ENCODE results near the gene COMMD2.

Gene COMMD2

DNA sequence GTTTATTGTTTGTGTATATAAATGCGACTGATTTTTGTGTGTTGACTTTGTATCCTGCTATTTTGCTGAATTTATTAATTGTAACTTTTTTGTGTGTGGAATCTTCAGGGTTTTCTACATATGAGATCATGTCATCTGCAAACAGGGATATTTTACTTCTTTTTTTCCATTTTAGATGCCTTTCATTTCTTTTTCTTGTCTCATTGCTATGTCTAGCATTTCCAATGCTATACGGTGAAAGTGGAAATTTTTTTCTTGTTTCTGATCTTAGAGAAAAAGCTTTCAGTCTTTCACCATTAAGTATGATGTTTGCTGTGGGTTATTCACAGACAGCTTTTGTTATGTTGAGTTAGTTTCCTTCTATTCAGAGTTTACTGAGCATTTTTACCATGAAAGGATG, 31.4 kb downstream of the COMMD2 start:
- H3K4me1 ChIP-seq (ENCODE audit: control insufficient read depth, insufficient read depth, low read length): peaks cover 3% of the 10 kb centered on the region
- H3K36me3 ChIP-seq (ENCODE audit: control insufficient read depth, insufficient read depth, low read length): no peaks in the 10 kb centered on the region
- no peaks in the 10 kb centered on the region for H3K9me3 ChIP-seq (ENCODE audit: control insufficient read depth, insufficient read depth, low read length)
- H3K4me3 ChIP-seq (ENCODE audit: low read depth, low read length): no peak overlapping the region
- no peak overlapping the region for H3K9ac ChIP-seq (ENCODE audit: low read depth, low read length)
- no peaks in the 10 kb centered on the region for H3K27me3 ChIP-seq (ENCODE audit: control insufficient read depth, insufficient read depth, low read length)

DNA sequence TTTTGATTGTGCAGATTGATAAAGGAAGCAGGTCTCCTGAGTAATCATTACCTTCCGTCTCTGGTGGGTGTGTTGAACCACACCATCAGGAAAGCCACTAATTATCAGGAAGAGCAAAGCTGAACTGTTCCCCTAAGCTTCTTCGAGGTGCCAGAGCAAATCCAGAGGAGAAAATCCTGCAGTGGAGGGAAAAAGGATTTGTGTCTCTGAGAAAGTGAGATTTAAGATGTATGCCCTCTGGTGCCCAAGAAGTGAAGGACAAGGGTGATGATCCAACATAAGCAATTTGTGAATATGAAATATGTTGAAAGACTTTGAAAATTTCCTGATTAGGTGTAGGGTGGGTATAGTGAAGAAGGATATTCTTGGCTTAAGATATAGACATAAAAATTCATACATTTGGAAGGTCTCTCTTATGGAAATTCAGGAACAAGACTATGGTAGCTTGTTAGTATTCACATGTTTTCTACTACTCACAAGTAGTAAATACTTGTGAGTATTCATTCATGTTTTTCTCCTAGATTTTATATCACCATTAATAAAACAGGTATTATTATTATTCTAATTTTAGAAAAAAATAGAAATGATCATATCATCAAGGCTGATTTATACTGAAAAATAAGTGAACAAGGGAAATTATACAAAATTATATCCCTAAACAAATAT, 34.8 kb downstream of the COMMD2 start:
- H3K4me3 ChIP-seq (ENCODE audit: low read depth, low read length): no peak overlapping the region
- peaks cover 3% of the 10 kb centered on the region for H3K4me1 ChIP-seq (ENCODE audit: control insufficient read depth, insufficient read depth, low read length)
- H3K36me3 ChIP-seq (ENCODE audit: control insufficient read depth, insufficient read depth, low read length): no peaks in the 10 kb centered on the region
- no peaks in the 10 kb centered on the region for H3K9me3 ChIP-seq (ENCODE audit: control insufficient read depth, insufficient read depth, low read length)
- H3K27me3 ChIP-seq (ENCODE audit: control insufficient read depth, insufficient read depth, low read length): no peaks in the 10 kb centered on the region
- H3K9ac ChIP-seq (ENCODE audit: low read depth, low read length): no peak overlapping the region

DNA sequence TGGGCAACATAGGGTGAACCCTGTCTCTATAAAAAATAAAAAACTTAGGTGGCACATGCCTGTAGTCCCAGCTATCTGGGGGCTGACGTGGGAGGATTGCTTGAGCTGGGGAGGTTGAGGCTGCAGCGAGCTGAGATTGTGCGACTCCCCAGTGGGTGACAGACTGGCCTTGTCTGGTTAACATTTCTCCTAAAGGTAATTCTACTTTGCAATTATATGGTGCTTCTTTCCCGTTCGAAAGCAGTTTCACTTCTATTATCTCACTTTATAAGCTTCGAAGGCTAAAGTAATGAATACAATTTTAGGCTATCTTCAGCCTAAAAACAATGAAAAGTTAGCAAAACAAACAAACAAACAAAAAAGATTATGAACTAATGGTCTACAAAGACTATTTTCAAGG, 35.3 kb downstream of the COMMD2 start:
- Histone ChIP-seq H3K4me1 (ENCODE audit: control insufficient read depth, insufficient read depth, low read length) (peaks cover 3% of the 10 kb centered on the region), H3K9me3 (ENCODE audit: control insufficient read depth, insufficient read depth, low read length) (no peaks in the 10 kb centered on the region), H3K4me3 (ENCODE audit: low read depth, low read length) (no peak overlapping the region), H3K36me3 (ENCODE audit: control insufficient read depth, insufficient read depth, low read length) (no peaks in the 10 kb centered on the region), H3K9ac (ENCODE audit: low read depth, low read length) (no peak overlapping the region), H3K27me3 (ENCODE audit: control insufficient read depth, insufficient read depth, low read length) (no peaks in the 10 kb centered on the region)

DNA sequence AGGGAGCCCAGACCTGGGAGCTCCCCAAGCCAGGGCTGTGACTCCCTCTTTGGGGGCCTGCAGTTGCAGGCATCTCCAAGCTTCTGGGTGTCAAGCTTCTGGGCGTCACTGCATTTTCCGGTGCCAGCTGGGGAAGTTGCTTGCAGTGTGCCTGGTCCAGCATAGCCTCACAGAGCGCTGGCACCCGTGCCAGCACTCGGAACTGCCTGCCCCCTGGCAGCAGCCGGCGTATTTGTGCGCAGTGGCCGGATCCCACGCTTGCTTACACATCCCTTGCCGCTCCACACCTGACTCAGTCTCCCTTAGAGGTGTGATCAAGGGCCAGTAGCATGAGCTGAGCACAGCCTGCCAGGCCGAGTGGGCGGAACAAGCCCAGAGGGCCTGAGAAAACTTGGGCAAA, 37.0 kb downstream of the COMMD2 start:
- H3K4me1 ChIP-seq (ENCODE audit: control insufficient read depth, insufficient read depth, low read length): peaks cover 3% of the 10 kb centered on the region
- no peaks in the 10 kb centered on the region for H3K36me3 ChIP-seq (ENCODE audit: control insufficient read depth, insufficient read depth, low read length)

DNA sequence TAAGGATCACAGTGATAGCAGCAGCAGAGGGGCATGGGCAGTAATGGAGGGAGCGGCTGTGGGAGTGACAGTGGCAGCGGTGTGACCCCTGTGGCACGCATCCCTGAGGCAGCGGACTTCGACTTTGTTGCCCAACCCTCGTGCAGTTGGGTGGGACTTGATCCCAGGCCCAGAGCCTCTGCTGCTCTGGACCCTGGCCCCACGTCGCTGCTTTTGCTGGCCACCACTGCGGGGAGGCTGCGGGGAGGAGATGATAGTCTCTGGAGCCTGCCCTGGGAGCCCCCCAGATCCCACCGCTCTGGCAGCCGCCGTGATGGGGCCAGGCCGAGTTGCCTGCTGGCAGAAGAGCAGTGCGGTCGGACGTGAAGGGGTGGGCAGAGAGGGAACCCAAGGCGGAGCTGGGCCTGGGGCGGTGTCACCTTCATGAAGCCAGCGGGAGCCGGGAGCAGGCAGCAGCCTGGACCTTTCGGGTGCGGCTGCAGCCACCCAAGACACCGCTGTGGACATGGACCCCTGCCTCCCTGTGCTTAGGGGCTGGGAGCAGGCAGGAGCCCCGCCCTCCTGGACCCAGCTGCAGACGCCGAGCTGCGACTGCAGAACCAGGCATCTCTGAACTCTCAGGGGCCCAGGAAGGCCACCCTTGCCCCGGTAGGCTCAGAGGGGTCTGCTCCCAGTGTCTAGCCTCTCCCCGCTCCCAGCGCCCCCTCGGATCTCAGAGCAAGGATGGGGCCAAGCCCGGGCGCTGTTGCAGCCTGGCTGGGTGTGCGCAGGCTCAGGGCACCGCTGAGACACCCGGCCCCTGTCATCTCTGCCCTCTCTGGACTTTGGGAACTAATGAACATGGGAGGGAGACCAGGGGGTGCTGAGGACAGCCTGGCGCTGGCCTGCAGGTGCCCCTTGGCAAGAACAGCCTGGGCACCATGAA, 38.3 kb downstream of the COMMD2 start:
- Histone ChIP-seq H3K4me3 (ENCODE audit: low read depth, low read length) (no peak overlapping the region), H3K9ac (ENCODE audit: low read depth, low read length) (no peak overlapping the region), H3K36me3 (ENCODE audit: control insufficient read depth, insufficient read depth, low read length) (no peaks in the 10 kb centered on the region), H3K9me3 (ENCODE audit: control insufficient read depth, insufficient read depth, low read length) (no peaks in the 10 kb centered on the region), H3K4me1 (ENCODE audit: control insufficient read depth, insufficient read depth, low read length) (peaks cover 3% of the 10 kb centered on the region), H3K27me3 (ENCODE audit: control insufficient read depth, insufficient read depth, low read length) (no peaks in the 10 kb centered on the region)

More for the DNA sequence above, 37.0 kb downstream of the COMMD2 start:
- no peaks in the 10 kb centered on the region for H3K9me3 ChIP-seq (ENCODE audit: control insufficient read depth, insufficient read depth, low read length)
- no peak overlapping the region for H3K9ac ChIP-seq (ENCODE audit: low read depth, low read length)
- H3K4me3 ChIP-seq (ENCODE audit: low read depth, low read length): no peak overlapping the region
- no peaks in the 10 kb centered on the region for H3K27me3 ChIP-seq (ENCODE audit: control insufficient read depth, insufficient read depth, low read length)

DNA sequence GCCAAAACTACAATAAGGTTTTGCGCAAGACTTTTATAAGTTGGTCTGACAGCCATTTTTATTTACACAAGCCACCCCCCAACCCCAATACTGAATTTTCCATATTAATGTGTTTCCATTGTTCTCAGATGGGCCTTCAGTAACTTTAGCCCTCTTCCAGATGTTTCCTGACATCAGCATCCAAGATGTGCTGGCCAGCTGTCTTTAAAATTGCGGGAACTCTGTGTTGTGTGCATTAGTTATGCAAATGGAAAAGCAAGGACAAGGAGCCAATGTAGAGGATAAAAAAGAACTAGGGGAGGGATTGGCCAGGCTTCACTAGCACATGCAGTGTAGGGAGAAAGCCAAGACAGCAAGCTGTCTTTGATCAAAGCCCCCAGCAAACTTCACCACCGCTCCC, 45.4 kb downstream of the COMMD2 start:
- Histone ChIP-seq H3K9me3 (ENCODE audit: control insufficient read depth, insufficient read depth, low read length) (no peaks in the 10 kb centered on the region), H3K4me3 (ENCODE audit: low read depth, low read length) (no peak overlapping the region), H3K4me1 (ENCODE audit: control insufficient read depth, insufficient read depth, low read length) (no peaks in the 10 kb centered on the region), H3K27me3 (ENCODE audit: control insufficient read depth, insufficient read depth, low read length) (peaks cover 2% of the 10 kb centered on the region), H3K36me3 (ENCODE audit: control insufficient read depth, insufficient read depth, low read length) (no peaks in the 10 kb centered on the region), H3K9ac (ENCODE audit: low read depth, low read length) (no peak overlapping the region)

DNA sequence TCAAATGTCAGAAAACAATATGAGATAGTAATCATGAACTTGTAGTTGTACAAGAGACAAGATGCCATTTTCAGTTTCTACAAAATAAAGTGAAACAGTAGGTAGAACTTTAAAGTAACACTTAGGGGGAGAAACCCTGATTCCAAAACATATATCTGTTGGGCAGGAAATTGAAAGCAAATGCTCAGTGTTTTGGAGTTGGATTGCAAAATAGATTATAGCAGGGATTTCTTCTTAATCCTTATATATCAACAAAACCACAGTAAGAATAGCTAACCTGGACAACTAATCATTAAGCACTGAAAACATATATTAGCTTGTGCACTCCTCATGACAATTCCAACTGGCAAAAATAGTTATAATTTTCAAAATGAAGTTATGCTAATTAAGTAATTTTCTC, 46.9 kb downstream of the COMMD2 start:
- no peak overlapping the region for H3K9ac ChIP-seq (ENCODE audit: low read depth, low read length)

DNA sequence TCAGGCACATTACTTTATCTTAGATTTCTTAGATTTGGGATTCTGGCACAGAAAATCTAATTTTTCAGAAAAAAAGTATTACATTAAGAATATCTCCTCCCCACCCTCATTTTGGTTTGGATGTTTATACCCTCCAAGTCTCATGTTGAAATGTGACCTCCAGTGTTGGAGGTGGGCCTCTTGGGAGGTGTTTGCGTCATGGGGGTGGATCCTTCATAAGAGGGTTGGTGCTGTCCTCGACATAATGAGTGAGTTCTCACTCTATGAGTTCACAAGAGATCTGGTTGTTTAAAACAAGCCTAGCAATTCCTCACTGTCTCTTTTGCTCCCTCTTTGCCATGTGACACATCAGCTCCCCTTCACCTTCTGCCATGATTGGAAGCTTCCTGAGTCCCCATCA, 48.8 kb downstream of the COMMD2 start:
- no peaks in the 10 kb centered on the region for H3K36me3 ChIP-seq (ENCODE audit: control insufficient read depth, insufficient read depth, low read length)
- H3K9ac ChIP-seq (ENCODE audit: low read depth, low read length): no peak overlapping the region
- no peaks in the 10 kb centered on the region for H3K4me1 ChIP-seq (ENCODE audit: control insufficient read depth, insufficient read depth, low read length)
- H3K27me3 ChIP-seq (ENCODE audit: control insufficient read depth, insufficient read depth, low read length): peaks cover 2% of the 10 kb centered on the region
- H3K9me3 ChIP-seq (ENCODE audit: control insufficient read depth, insufficient read depth, low read length): no peaks in the 10 kb centered on the region
- H3K4me3 ChIP-seq (ENCODE audit: low read depth, low read length): no peak overlapping the region

More for the DNA sequence above, 46.9 kb downstream of the COMMD2 start:
- Histone ChIP-seq H3K27me3 (ENCODE audit: control insufficient read depth, insufficient read depth, low read length) (peaks cover 2% of the 10 kb centered on the region), H3K4me1 (ENCODE audit: control insufficient read depth, insufficient read depth, low read length) (no peaks in the 10 kb centered on the region), H3K9me3 (ENCODE audit: control insufficient read depth, insufficient read depth, low read length) (no peaks in the 10 kb centered on the region), H3K4me3 (ENCODE audit: low read depth, low read length) (no peak overlapping the region), H3K36me3 (ENCODE audit: control insufficient read depth, insufficient read depth, low read length) (no peaks in the 10 kb centered on the region)

DNA sequence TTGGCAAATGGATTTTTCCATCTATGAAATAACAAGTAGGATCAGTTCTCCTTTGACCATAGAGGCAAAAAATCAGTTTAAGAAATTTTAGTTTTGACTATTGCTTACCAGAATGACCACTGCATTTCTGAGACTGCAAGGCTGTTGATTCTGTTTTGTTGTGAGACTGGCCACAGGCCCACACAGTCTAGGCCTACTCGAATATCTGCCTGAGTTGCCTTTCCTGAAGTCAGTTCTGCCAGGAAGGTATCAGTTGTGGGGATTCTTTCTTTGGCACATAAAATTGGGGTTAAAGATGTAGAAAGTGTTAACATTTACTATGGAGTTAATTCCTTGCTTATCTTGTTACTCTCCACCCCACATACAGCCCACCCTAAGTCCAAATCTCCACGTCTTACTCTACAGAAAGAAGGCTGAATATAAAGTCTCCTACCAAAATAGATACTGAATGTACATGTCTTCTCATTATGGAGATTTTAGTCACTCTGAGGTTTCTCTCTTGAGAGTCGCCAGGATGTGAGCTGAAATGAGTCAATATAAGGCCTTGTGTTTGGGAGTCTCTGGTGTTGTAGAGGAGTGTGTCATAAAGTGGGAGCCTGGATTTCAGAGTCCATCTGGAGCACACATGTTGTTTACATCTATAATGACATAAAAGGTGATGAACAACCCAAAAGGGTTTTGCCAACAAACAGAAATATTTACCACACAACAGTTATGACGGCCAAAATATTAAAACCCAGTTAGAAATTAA, 49.4 kb downstream of the COMMD2 start:
- H3K4me3 ChIP-seq (ENCODE audit: low read depth, low read length): no peak overlapping the region
- no peaks in the 10 kb centered on the region for H3K4me1 ChIP-seq (ENCODE audit: control insufficient read depth, insufficient read depth, low read length)
- H3K9me3 ChIP-seq (ENCODE audit: control insufficient read depth, insufficient read depth, low read length): no peaks in the 10 kb centered on the region
- H3K27me3 ChIP-seq (ENCODE audit: control insufficient read depth, insufficient read depth, low read length): peaks cover 2% of the 10 kb centered on the region
- H3K36me3 ChIP-seq (ENCODE audit: control insufficient read depth, insufficient read depth, low read length): no peaks in the 10 kb centered on the region
- H3K9ac ChIP-seq (ENCODE audit: low read depth, low read length): no peak overlapping the region

DNA sequence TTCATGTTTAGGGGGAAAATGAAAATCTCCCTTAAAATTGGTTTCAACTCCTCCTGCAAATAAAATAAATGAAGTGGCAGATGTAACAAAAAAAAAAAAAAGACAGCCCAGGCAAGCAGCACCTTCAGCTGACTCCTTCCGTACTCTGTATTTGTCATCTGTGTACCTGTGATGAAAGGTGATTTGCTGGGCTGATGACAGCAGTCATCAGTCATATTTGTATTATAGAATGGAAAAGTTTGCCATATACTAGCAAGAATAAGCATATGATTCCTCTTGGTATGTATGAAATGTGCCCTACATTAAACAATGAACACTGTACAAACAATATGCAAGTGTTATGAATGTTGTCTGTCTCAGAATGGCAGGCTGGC, 50.3 kb downstream of the COMMD2 start:
- H3K4me1 ChIP-seq (ENCODE audit: control insufficient read depth, insufficient read depth, low read length): no peaks in the 10 kb centered on the region
- H3K36me3 ChIP-seq (ENCODE audit: control insufficient read depth, insufficient read depth, low read length): no peaks in the 10 kb centered on the region
- H3K4me3 ChIP-seq (ENCODE audit: low read depth, low read length): no peak overlapping the region
- H3K9ac ChIP-seq (ENCODE audit: low read depth, low read length): no peak overlapping the region
- H3K27me3 ChIP-seq (ENCODE audit: control insufficient read depth, insufficient read depth, low read length): peaks cover 2% of the 10 kb centered on the region
- no peaks in the 10 kb centered on the region for H3K9me3 ChIP-seq (ENCODE audit: control insufficient read depth, insufficient read depth, low read length)

DNA sequence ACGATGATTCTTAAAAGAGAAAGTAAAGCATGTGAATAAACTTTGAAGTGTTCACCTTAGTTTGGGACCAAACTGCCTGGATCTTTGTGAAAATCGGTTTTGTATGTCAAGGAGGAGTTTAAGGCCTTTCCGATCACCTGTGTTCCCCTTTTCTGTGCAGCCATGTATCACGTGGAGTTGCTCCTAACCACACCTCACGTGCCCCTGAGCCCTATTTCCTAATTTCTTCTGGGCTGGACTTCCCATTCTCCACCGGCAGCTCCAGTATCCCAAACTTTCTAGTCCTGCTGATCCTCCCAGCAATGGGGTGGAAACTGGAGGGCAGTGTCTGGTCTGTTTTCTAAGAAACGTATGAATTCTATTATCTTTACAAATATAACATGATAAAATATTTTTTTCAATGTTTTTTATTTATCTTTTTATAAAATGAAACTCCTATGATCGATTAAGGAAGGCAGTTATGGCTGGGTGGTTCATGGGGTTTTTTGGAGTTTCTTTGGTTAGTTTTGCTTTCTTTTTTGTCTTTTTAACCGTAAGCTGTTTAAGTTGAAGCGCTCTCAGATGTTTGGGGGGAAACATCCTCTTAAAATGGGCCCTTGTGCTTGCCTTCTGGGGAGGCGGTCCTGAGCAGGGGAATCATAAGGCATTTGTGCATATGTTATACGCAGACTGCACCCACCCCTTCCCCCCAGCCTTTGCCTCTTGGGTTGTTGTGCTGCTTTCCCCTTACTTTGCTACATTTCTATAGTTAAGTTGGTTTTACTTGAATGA, 50.9 kb downstream of the COMMD2 start:
- Histone ChIP-seq H3K36me3 (ENCODE audit: control insufficient read depth, insufficient read depth, low read length) (no peaks in the 10 kb centered on the region), H3K9ac (ENCODE audit: low read depth, low read length) (no peak overlapping the region), H3K4me3 (ENCODE audit: low read depth, low read length) (no peak overlapping the region), H3K4me1 (ENCODE audit: control insufficient read depth, insufficient read depth, low read length) (no peaks in the 10 kb centered on the region), H3K27me3 (ENCODE audit: control insufficient read depth, insufficient read depth, low read length) (peaks cover 2% of the 10 kb centered on the region), H3K9me3 (ENCODE audit: control insufficient read depth, insufficient read depth, low read length) (no peaks in the 10 kb centered on the region)

Data from iPS-15b (cell line).